ENCODE results near the gene RNF157.
"Not testable (repeated sequence)": the region's sequence is repeated elsewhere in the genome, so short reads cannot be mapped to it uniquely, and the experiment has no call there.

RNF157 gene

GRCh38 chr17:76234354-76234679, 6.0 kb downstream of the RNF157 start:
- DNase-seq (ENCODE audit: low spot score), result no peak

GRCh38 chr17:76233588-76234353, 6.5 kb downstream of the RNF157 start:
- DNase-seq (ENCODE audit: low spot score), result no peak

GRCh38 chr17:76232342-76232741, 8.0 kb downstream of the RNF157 start:
- no peak for DNase-seq (ENCODE audit: low spot score)

GRCh38 chr17:76226749-76227148, 13.5 kb downstream of the RNF157 start:
- DNase-seq (ENCODE audit: low spot score), result not testable (repeated sequence)

- DNase-seq (ENCODE audit: low spot score), result not testable (repeated sequence)
Measured at GRCh38 chr17:76225373-76226086, 14.8 kb downstream of the RNF157 start.

- DNase-seq (ENCODE audit: low spot score), result no peak
Measured at GRCh38 chr17:76223802-76224201, 16.5 kb downstream of the RNF157 start.

- DNase-seq (ENCODE audit: low spot score), result no peak
Measured at GRCh38 chr17:76219670-76220383, 20.5 kb downstream of the RNF157 start.

- DNase-seq (ENCODE audit: low spot score), result no peak
Measured at GRCh38 chr17:76217081-76217480, 23.2 kb downstream of the RNF157 start.

- no peak for DNase-seq (ENCODE audit: low spot score)
Measured at GRCh38 chr17:76213491-76213890, 26.8 kb downstream of the RNF157 start.

GRCh38 chr17:76208120-76208519, 32.2 kb downstream of the RNF157 start:
- DNase-seq (ENCODE audit: low spot score), result no peak

GRCh38 chr17:76207275-76208059, 32.8 kb downstream of the RNF157 start:
- DNase-seq (ENCODE audit: low spot score), result no peak

GRCh38 chr17:76205542-76206144, 34.6 kb downstream of the RNF157 start:
- DNase-seq (ENCODE audit: low spot score), result not testable (repeated sequence)

GRCh38 chr17:76204277-76204676, 36.0 kb downstream of the RNF157 start:
- DNase-seq (ENCODE audit: low spot score), result no peak

- DNase-seq (ENCODE audit: low spot score), result no peak
Measured at GRCh38 chr17:76200354-76200753, 39.9 kb downstream of the RNF157 start.

GRCh38 chr17:76199469-76199868, 40.8 kb downstream of the RNF157 start:
- no peak for DNase-seq (ENCODE audit: low spot score)

- DNase-seq (ENCODE audit: low spot score), result no peak
Measured at GRCh38 chr17:76198702-76199101, 41.6 kb downstream of the RNF157 start.

GRCh38 chr17:76197911-76198310, 42.4 kb downstream of the RNF157 start:
- no peak for DNase-seq (ENCODE audit: low spot score)

GRCh38 chr17:76196675-76197074, 43.6 kb downstream of the RNF157 start:
- peak; percentile 20 for DNase-seq (ENCODE audit: low spot score)

GRCh38 chr17:76195281-76196096, 44.8 kb downstream of the RNF157 start:
- no peak for DNase-seq (ENCODE audit: low spot score)

- no peak for DNase-seq (ENCODE audit: low spot score)
Measured at GRCh38 chr17:76193591-76193990, 46.7 kb downstream of the RNF157 start.

GRCh38 chr17:76191896-76192295, 48.4 kb downstream of the RNF157 start:
- DNase-seq (ENCODE audit: low spot score), result no peak
